Left ventricle myocardium inferior (tissue), 1 donor: ENCODE results near the gene DCDC1. TPM values are rescaled to one million over a fixed set of nuclear protein-coding genes. Genes with fewer than 3 reads are reported as not detected.
A peak's percentile ranks its signal among the peaks of the same experiment; 100 is the strongest.

Experiments
- DNase-seq: peaks from one replicate; pipeline ENCODE4 v3.0.0-alpha.2; 2020
- H3K27ac ChIP-seq: fragments of 200-600 bp; replicated peaks from 2 replicates; pipeline ENCODE4 v1.8.0; 2021
- H3K27me3 ChIP-seq: fragments of 200-600 bp; 2 replicates; pipeline ENCODE4 v1.8.0; 2021; ENCODE audit warnings: low read depth
- H3K36me3 ChIP-seq: fragments of 200-600 bp; 2 replicates; pipeline ENCODE4 v1.8.0; 2021
- H3K4me1 ChIP-seq: fragments of 200-600 bp; 2 replicates; pipeline ENCODE4 v1.8.0; 2021
- H3K4me3 ChIP-seq: fragments of 200-600 bp; 2 replicates; pipeline ENCODE4 v1.8.0; 2021; ENCODE audit warnings: mild to moderate bottlenecking, moderate library complexity
- H3K9me3 ChIP-seq: fragments of 200-600 bp; replicated peaks from 2 replicates; pipeline ENCODE4 v1.8.0; 2021
- intact Hi-C: fragments of 100-400 bp; cut with micrococcal nuclease; formaldehyde crosslinking; loops from one replicate; pipeline ENCODE4 v1.11.0; 2022
- total RNA-seq: library from RNA; stranded (reverse); fragmentation: NEBNext Ultra II Directional; extraction: Animal tissue kit (Norgen Biotek cat#: 25700); gene quantifications from one replicate; pipeline ENCODE4 v1.2.1, GENCODE V29; 2021
- TF ChIP-seq, protein P1 (sequence below): fragments of 200-600 bp; IDR thresholded peaks from 2 replicates; pipeline ENCODE4 v1.8.0; 2021; ENCODE audit warnings: antibody characterized with exemption, mild to moderate bottlenecking, borderline replicate concordance
- donor health status: DM: no; HTN: yes; CAD: no; lungs with severe emphysema.

DCDC1 gene
- total RNA-seq, 1 donor from 2014 or later = not detected

GRCh38 chr11:31173926-31174680, 195.4 kb downstream of the DCDC1 start:
- no peak overlapping the region for H3K4me3 ChIP-seq
- TF ChIP-seq, protein P1, sequence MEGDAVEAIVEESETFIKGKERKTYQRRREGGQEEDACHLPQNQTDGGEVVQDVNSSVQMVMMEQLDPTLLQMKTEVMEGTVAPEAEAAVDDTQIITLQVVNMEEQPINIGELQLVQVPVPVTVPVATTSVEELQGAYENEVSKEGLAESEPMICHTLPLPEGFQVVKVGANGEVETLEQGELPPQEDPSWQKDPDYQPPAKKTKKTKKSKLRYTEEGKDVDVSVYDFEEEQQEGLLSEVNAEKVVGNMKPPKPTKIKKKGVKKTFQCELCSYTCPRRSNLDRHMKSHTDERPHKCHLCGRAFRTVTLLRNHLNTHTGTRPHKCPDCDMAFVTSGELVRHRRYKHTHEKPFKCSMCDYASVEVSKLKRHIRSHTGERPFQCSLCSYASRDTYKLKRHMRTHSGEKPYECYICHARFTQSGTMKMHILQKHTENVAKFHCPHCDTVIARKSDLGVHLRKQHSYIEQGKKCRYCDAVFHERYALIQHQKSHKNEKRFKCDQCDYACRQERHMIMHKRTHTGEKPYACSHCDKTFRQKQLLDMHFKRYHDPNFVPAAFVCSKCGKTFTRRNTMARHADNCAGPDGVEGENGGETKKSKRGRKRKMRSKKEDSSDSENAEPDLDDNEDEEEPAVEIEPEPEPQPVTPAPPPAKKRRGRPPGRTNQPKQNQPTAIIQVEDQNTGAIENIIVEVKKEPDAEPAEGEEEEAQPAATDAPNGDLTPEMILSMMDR = no peak
- no peak overlapping the region for H3K27ac ChIP-seq
- H3K9me3 ChIP-seq = peaks cover 41% of the 10 kb centered on the region
- intact Hi-C loops = no loop called here
- DNase-seq = no peak
- H3K27me3 ChIP-seq = no peaks in the 10 kb centered on the region
- no peaks in the 10 kb centered on the region for H3K36me3 ChIP-seq
- no peaks in the 10 kb centered on the region for H3K4me1 ChIP-seq

DNA sequence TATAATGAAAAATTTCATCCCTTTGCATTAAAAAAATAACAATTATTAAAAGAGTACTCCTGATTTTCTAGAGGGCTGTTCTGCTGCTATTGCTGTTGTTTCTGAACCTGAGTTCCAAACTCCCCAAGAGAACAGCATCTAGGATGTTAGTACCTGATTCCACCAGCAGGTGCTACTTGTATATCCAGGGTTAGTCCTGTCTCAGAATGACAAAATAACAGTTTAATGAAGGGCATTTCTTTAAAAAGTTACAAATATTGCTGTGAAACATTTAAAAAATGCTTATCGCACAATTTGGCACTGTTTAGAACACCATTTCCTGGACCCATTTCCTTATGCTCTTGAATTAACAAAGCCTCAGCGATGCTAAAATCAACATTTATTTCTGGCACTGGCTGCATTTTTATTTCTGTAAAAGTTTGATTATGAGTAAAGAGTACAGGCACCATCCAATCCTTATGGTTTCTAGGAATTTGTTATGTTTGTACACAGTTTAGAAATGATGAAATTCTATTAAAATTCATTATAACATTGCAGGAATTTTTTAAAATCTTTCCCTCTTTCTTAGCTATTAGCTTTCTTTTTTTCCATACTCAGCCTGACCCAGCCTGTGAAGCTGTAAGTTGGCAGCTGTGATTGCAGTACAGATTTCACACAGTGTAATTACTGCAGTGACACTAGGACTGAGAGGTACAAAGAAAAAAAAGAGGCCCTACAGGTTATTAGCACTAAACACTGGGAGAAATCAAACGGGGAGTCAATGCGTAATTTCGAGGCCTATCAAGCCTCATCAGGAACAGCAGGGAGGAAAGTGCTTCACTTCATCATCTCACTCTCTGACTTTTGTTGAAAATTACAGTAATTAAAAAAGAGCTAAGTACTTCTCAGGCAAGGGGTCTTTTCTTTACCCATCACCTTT, 208.8 kb downstream of the DCDC1 start:
- Histone ChIP-seq H3K27ac (no peak overlapping the region), H3K4me1 (no peaks in the 10 kb centered on the region), H3K36me3 (no peaks in the 10 kb centered on the region), H3K9me3 (peaks cover 4% of the 10 kb centered on the region), H3K4me3 (no peak overlapping the region), H3K27me3 (no peaks in the 10 kb centered on the region)
- TF ChIP-seq, protein P1 = peak; percentile 39
- intact Hi-C loops = no loop called here
- DNase-seq = no peak

- Histone ChIP-seq H3K27ac (no peak overlapping the region), H3K36me3 (no peaks in the 10 kb centered on the region), H3K4me3 (no peak overlapping the region), H3K4me1 (no peaks in the 10 kb centered on the region), H3K9me3 (peaks cover 3% of the 10 kb centered on the region), H3K27me3 (no peaks in the 10 kb centered on the region)
- TF ChIP-seq, protein P1 = no peak
- no peak for DNase-seq
- intact Hi-C loops = no loop called here
Observed at GRCh38 chr11:31150841-31151240, 218.7 kb downstream of the DCDC1 start.

- Histone ChIP-seq H3K4me3 (no peak overlapping the region), H3K9me3 (peaks cover 3% of the 10 kb centered on the region), H3K27ac (no peak overlapping the region), H3K27me3 (no peaks in the 10 kb centered on the region), H3K36me3 (no peaks in the 10 kb centered on the region), H3K4me1 (no peaks in the 10 kb centered on the region)
- DNase-seq = no peak
- TF ChIP-seq, protein P1 = no peak
- intact Hi-C loops = no loop called here
Observed at GRCh38 chr11:31150011-31150410, 219.5 kb downstream of the DCDC1 start.

DNA sequence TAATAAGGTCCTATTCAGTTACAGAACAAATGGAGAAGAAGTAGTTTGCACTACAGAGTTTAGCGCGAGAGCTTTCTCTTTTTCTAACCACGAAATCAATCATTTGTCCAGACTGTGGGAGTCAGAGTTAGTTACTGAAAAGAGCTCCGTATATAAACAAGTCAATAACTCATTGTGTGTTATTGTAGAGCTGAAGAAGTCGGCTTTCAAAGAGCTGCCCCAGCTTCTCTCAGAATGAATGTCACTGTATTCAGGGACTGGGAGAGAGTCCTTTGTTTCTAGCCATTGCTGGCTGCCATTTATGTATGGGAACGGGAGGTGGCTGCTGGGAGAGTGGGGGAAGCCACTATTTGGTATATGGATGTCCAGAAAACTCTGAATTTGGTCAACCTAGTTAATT, 227.8 kb downstream of the DCDC1 start:
- Histone ChIP-seq H3K36me3 (no peaks in the 10 kb centered on the region), H3K27me3 (peaks cover 4% of the 10 kb centered on the region), H3K9me3 (no peaks in the 10 kb centered on the region), H3K4me1 (no peaks in the 10 kb centered on the region), H3K27ac (no peak overlapping the region), H3K4me3 (no peak overlapping the region)
- DNase-seq = no peak
- TF ChIP-seq, protein P1 = no peak
- intact Hi-C loops = no loop called here
